Endothelial cell of umbilical vein (primary cell): Measurements from ENCODE around the gene CFAP97. TPM values are rescaled to one million over a fixed set of nuclear protein-coding genes. Genes with fewer than 3 reads are reported as not detected.

Experiments
- BruUV-seq: library from RNA; stranded (reverse); fragments of 400-500 nt; replicated peaks from 2 replicates; lab custom pipeline; 2021; lab: Mats Ljungman, UMichigan
- CTCF ChIA-PET: fragments of 300-600, 350-600 bp; sonication (Branson Sonifier 250); formaldehyde crosslinking; loops from one replicate; lab custom pipeline; 2021; ENCODE audit warnings: antibody characterized with exemption, inconsistent platforms; lab: Charles Lee
- POLR2A ChIA-PET: fragments of 300-600, 350-600 bp; sonication (Branson Sonifier 250); formaldehyde crosslinking; loops from one replicate; lab custom pipeline; 2021; ENCODE audit warnings: antibody characterized with exemption, inconsistent platforms; lab: Charles Lee
- DNase-seq: peaks from one replicate; pipeline ENCODE4 v3.0.0-alpha.2; 2011; ENCODE audit warnings: low read depth, low spot score
- FAIRE-seq: peaks from 2 replicates; lab custom pipeline; 2011; peaks lifted over from hg19 to GRCh38; lab: Jason Lieb, UNC
- H2AFZ ChIP-seq: 2 replicates; pipeline ENCODE4 v1.6.0; 2012; ENCODE audit warnings: low read depth, low read length, control low read depth, inconsistent platforms
- H3K27ac ChIP-seq: 2 replicates; pipeline ENCODE4 v1.5.1; 2011; ENCODE audit warnings: low read depth, mild to moderate bottlenecking, control low read depth, low read length, moderate library complexity; ENCODE audit not compliant: insufficient read depth
- H3K27me3 ChIP-seq, 2 experiments: 2 replicates each; pipeline versions ENCODE4 v1.6.0 to v1.6.1; 2011; ENCODE audit warnings: low read length in 2 of 2, mixed read lengths in 1 of 2; ENCODE audit not compliant: control insufficient read depth in 2 of 2, insufficient read depth in 2 of 2
- H3K36me3 ChIP-seq, 2 experiments: 2 replicates in 1 of 2; 3 replicates in 1 of 2; pipeline ENCODE4 v1.5.1; 2011; ENCODE audit warnings: low read length in 2 of 2, mild to moderate bottlenecking in 1 of 2, moderate library complexity in 1 of 2; ENCODE audit not compliant: control insufficient read depth in 2 of 2, insufficient read depth in 2 of 2; ENCODE audit errors: extremely low read depth in 1 of 2
- H3K4me1 ChIP-seq: 3 replicates; pipeline ENCODE4 v1.5.1; 2011; ENCODE audit warnings: mild to moderate bottlenecking, low read length; ENCODE audit not compliant: control insufficient read depth, insufficient read depth; ENCODE audit errors: extremely low read depth
- H3K4me2 ChIP-seq: 2 replicates; pipeline ENCODE4 v1.6.1; 2011; ENCODE audit warnings: low read length, control low read depth, mixed read lengths; ENCODE audit not compliant: insufficient read depth
- H3K4me3 ChIP-seq, 3 experiments: fragments of 200-600 bp in 1 of 3; sonication (generic), shearing (Covaris generic) in 1 of 3; replicated peaks in 1 of 3; 2 replicates each; pipeline ENCODE4 v1.5.1; 2011 to 2016; ENCODE audit warnings: control low read depth in 3 of 3, low read length in 3 of 3, mild to moderate bottlenecking in 2 of 3, inconsistent platforms in 1 of 3, low read depth in 1 of 3, moderate library complexity in 1 of 3; ENCODE audit not compliant: insufficient read depth in 1 of 3
- H3K79me2 ChIP-seq: 2 replicates; pipeline ENCODE4 v1.6.0; 2012; ENCODE audit warnings: low read length, inconsistent platforms; ENCODE audit not compliant: control insufficient read depth, insufficient read depth
- H3K9ac ChIP-seq: replicated peaks from 2 replicates; pipeline ENCODE3; 2011; ENCODE audit warnings: low read length, control low read depth; ENCODE audit not compliant: insufficient read depth; ENCODE audit errors: extremely low read depth
- H3K9me1 ChIP-seq: replicated peaks from 3 replicates; pipeline ENCODE4 v1.6.0; 2011; ENCODE audit warnings: mild to moderate bottlenecking, low read length; ENCODE audit not compliant: control insufficient read depth, insufficient read depth; ENCODE audit errors: extremely low read depth
- H3K9me3 ChIP-seq: replicated peaks from 2 replicates; pipeline ENCODE4 v1.5.1; 2012; ENCODE audit warnings: low read length, inconsistent platforms; ENCODE audit not compliant: control insufficient read depth, insufficient read depth
- H4K20me1 ChIP-seq: replicated peaks from 2 replicates; pipeline ENCODE3; 2011; ENCODE audit warnings: mild to moderate bottlenecking, low read length; ENCODE audit not compliant: control insufficient read depth, insufficient read depth; ENCODE audit errors: extremely low read depth
- EZH2 ChIP-seq: IDR thresholded peaks from 2 replicates; pipeline ENCODE4 v1.6.1; 2012; ENCODE audit warnings: borderline replicate concordance, low read depth, mild to moderate bottlenecking, moderate library complexity, low read length, inconsistent platforms; ENCODE audit not compliant: severe bottlenecking
- FOS ChIP-seq: IDR thresholded peaks from 2 replicates; pipeline ENCODE4 v1.6.1; 2011; ENCODE audit warnings: mild to moderate bottlenecking, low read length, moderate library complexity, borderline replicate concordance; ENCODE audit not compliant: insufficient read depth
- GATA2 ChIP-seq: IDR thresholded peaks from 2 replicates; pipeline ENCODE4 v1.7.0; 2011; ENCODE audit warnings: low read depth, mild to moderate bottlenecking, moderate library complexity, mixed read lengths, low read length; ENCODE audit not compliant: insufficient read length, insufficient read depth
- JUN ChIP-seq: IDR thresholded peaks from 2 replicates; pipeline ENCODE4 v1.6.1; 2011; ENCODE audit warnings: borderline replicate concordance, low read depth; ENCODE audit not compliant: insufficient read length, insufficient read depth
- MAX ChIP-seq: IDR thresholded peaks from 2 replicates; pipeline ENCODE4 v1.6.1; 2011; ENCODE audit not compliant: insufficient read depth, insufficient read length
- MYC ChIP-seq: IDR thresholded peaks from one replicate; pipeline ENCODE4 v1.6.1; 2011; ENCODE audit warnings: mild to moderate bottlenecking, low read depth, low read length
- POLR2A ChIP-seq: IDR thresholded peaks from 2 replicates; pipeline ENCODE4 v1.6.1; 2012; ENCODE audit warnings: low read depth, mild to moderate bottlenecking, control low read depth, low read length
- POLR2AphosphoS5 ChIP-seq: IDR thresholded peaks from 2 replicates; pipeline ENCODE4 v1.6.1; 2012; ENCODE audit warnings: low read depth, mild to moderate bottlenecking, control low read depth, low read length, moderate library complexity; ENCODE audit not compliant: insufficient read depth
- dilution Hi-C: fragments of 300-500 bp; cut with MboI; formaldehyde crosslinking; loops from one replicate; pipeline ENCODE4 v1.15.0; 2019; ENCODE audit warnings: low sequenced_read_pairs; ENCODE audit not compliant: extremely low pct_ligation_motif_present
- intact Hi-C: fragments of 100-400 bp; cut with micrococcal nuclease; formaldehyde crosslinking; loops from one replicate; pipeline ENCODE4 v1.10.0; 2022
- polyA plus RNA-seq, 4 experiments: library from polyadenylated mRNA; depleted of rRNA in 3 of 4; stranded (reverse) in 3 of 4; unstranded in 1 of 4; fragments of >200 nt; gene quantifications; 2 replicates each; pipeline versions ENCODE4 v1.2.1 to v1.2.3, GENCODE V29; 2011 to 2012; ENCODE audit warnings: missing spikeins in 1 of 4
- total RNA-seq: library from RNA; stranded (reverse); gene quantifications from 2 replicates; pipeline ENCODE4 v1.2.3, GENCODE V29; 2021
- TF ChIP-seq, protein P1 (sequence below), 2 donors: IDR thresholded peaks; 1 replicate in 1 of 2; 2 replicates in 1 of 2; pipeline ENCODE4 v1.5.1; 2011; ENCODE audit warnings: low read length in 2 of 2, mild to moderate bottlenecking in 2 of 2, moderate library complexity in 2 of 2, control low read depth in 1 of 2, inconsistent platforms in 1 of 2, low read depth in 1 of 2; ENCODE audit not compliant: insufficient read depth in 1 of 2; ENCODE audit errors: extremely low read depth in 1 of 2

Gene CFAP97
- total and polyA plus RNA-seq, 2 donors (not counting 3 experiments of a cell fraction or from before 2014, with no cell fraction given): 5.3 to 22.4 TPM

GRCh38 chr4:185112104-185112503 is 91.7 kb downstream of the CFAP97 start:
- no peak overlapping the region for H2AFZ ChIP-seq
- no peaks in the 10 kb centered on the region for H3K9me3 ChIP-seq
- dilution Hi-C loops: no loop called here
- TF ChIP-seq GATA2 (no peak), MAX (no peak), FOS (peak; percentile 96), POLR2AphosphoS5 (peak; percentile 65), MYC (no peak), JUN (peak; percentile 97), POLR2A (no peak), EZH2 (no peak)
- TF ChIP-seq, protein P1, sequence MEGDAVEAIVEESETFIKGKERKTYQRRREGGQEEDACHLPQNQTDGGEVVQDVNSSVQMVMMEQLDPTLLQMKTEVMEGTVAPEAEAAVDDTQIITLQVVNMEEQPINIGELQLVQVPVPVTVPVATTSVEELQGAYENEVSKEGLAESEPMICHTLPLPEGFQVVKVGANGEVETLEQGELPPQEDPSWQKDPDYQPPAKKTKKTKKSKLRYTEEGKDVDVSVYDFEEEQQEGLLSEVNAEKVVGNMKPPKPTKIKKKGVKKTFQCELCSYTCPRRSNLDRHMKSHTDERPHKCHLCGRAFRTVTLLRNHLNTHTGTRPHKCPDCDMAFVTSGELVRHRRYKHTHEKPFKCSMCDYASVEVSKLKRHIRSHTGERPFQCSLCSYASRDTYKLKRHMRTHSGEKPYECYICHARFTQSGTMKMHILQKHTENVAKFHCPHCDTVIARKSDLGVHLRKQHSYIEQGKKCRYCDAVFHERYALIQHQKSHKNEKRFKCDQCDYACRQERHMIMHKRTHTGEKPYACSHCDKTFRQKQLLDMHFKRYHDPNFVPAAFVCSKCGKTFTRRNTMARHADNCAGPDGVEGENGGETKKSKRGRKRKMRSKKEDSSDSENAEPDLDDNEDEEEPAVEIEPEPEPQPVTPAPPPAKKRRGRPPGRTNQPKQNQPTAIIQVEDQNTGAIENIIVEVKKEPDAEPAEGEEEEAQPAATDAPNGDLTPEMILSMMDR (IDR thresholded peaks at IDR 0.05; ENCODE audit: extremely low read depth in 1 of 2, insufficient read depth in 1 of 2, low read depth in 1 of 2, low read length in 2 of 2): no peak
- peak; percentile 97 for FAIRE-seq
- POLR2A ChIA-PET: no interaction called here
- DNase-seq: peak; percentile 95
- no peaks in the 10 kb centered on the region for H3K36me3 ChIP-seq
- no peaks in the 10 kb centered on the region for H3K79me2 ChIP-seq
- peak overlapping the region; percentile 12 for H3K27ac ChIP-seq
- H3K4me1 ChIP-seq: peaks cover 9% of the 10 kb centered on the region
- H3K4me3 ChIP-seq: no peak overlapping the region
- no TSS peak for BruUV-seq
- no peak overlapping the region for H3K9ac ChIP-seq
- CTCF ChIA-PET: interaction anchor here (0.6 to 1.6 kb wide), 9 partner anchors 13 to 72 kb away, joined by 3 to 15 read pairs (median 5); no protein-coding TSS in a partner anchor
- intact Hi-C loops: loop anchor here (1.0 to 5.0 kb wide), 2 partner anchors 15 to 285 kb away; partner anchors contain the start of gene ACSL1
- no peaks in the 10 kb centered on the region for H4K20me1 ChIP-seq
- H3K4me2 ChIP-seq: no peak overlapping the region
- H3K27me3 ChIP-seq: peaks cover 0 to 2% of the 10 kb centered on the region in 2 experiments
- no peaks in the 10 kb centered on the region for H3K9me1 ChIP-seq
